ENCODE results near the gene TBCEL. TPM values are rescaled to one million over a fixed set of nuclear protein-coding genes. Genes with fewer than 3 reads are reported as not detected.

TBCEL gene
- total RNA-seq, 2 experiments from 2014 or later, result 7.7 to 8.2 TPM

- POLR2A ChIA-PET, result no interaction called here
- Mint-ChIP-seq H3K9me3 (ENCODE audit: low read depth) (peaks cover 3% of the 10 kb centered on the region), H3K36me3 (ENCODE audit: low read depth) (peaks cover 33% of the 10 kb centered on the region), H3K4me3 (no peak overlapping the region), H3K27ac (no peak overlapping the region), H3K4me1 (no peaks in the 10 kb centered on the region), H3K27me3 (no peaks in the 10 kb centered on the region)
- ATAC-seq (no peak), DNase-seq (no peak)
- CTCF ChIA-PET, result interaction anchor here (0.5 to 1.9 kb wide), 4 partner anchors 10 to 1729 kb away, joined by 3 to 8 read pairs (median 3); no protein-coding TSS in a partner anchor
- intact Hi-C loops (cut with DNase I, micrococcal nuclease), result no loop called here
These were observed 43.6 kb downstream of the TBCEL start for GRCh38 chr11:121067453-121067852.

DNA sequence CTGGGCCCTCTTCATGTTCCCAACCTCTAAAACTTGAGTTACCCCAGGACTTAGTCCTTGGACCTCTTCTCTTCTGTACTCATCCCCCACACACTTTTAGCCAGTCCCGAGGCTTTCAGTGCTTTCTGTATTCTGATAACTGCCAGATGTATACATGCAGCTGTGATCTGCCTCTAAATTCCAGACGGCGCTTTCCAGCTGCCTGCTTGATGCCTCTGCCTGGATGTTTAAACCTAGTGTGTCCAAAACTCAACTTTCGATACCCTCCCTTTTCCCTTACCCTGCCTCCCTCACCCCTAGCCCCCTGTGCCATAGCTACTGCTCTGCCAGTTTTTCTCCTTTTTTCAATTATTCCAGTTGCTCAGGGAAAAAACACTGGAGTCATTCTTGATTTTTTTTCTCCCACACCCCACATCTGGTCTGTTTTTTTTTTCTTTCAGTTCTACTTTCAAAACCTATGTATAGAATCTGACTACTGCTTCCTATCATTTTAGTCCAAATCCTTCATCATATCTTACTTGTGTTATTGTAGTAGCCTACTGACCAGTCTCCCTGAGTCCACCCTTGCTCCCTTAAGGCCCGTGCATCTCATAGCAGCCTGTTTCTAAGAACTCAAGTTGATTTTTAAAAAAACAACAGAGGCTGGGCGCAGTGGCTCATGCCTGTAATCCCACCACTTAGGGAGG lies 44.2 kb downstream of the TBCEL start:
- no peak overlapping the region for H3K4me3 Mint-ChIP-seq
- POLR2A ChIA-PET, result no interaction called here
- DNase-seq (no peak), ATAC-seq (no peak)
- no peaks in the 10 kb centered on the region for H3K27me3 Mint-ChIP-seq
- H3K27ac Mint-ChIP-seq, result no peak overlapping the region
- peaks cover 3% of the 10 kb centered on the region for H3K9me3 Mint-ChIP-seq (ENCODE audit: low read depth)
- CTCF ChIA-PET, result interaction anchor here (1.9 kb wide), 1 partner anchor 11 kb away, joined by 8 read pairs; no protein-coding TSS in a partner anchor
- H3K4me1 Mint-ChIP-seq, result no peaks in the 10 kb centered on the region
- intact Hi-C loops (cut with DNase I, micrococcal nuclease), result no loop called here
- peaks cover 33% of the 10 kb centered on the region for H3K36me3 Mint-ChIP-seq (ENCODE audit: low read depth)

GRCh38 chr11:121068787-121069186 lies 44.9 kb downstream of the TBCEL start:
- H3K4me3 Mint-ChIP-seq, result no peak overlapping the region
- H3K4me1 Mint-ChIP-seq, result no peaks in the 10 kb centered on the region
- H3K27me3 Mint-ChIP-seq, result no peaks in the 10 kb centered on the region
- DNase-seq (no peak), ATAC-seq (no peak)
- intact Hi-C loops (cut with DNase I, micrococcal nuclease), result no loop called here
- ChIA-PET POLR2A (no interaction called here), CTCF (no interaction called here)
- H3K9me3 Mint-ChIP-seq (ENCODE audit: low read depth), result peaks cover 3% of the 10 kb centered on the region
- H3K36me3 Mint-ChIP-seq (ENCODE audit: low read depth), result peaks cover 28% of the 10 kb centered on the region
- no peak overlapping the region for H3K27ac Mint-ChIP-seq

DNA sequence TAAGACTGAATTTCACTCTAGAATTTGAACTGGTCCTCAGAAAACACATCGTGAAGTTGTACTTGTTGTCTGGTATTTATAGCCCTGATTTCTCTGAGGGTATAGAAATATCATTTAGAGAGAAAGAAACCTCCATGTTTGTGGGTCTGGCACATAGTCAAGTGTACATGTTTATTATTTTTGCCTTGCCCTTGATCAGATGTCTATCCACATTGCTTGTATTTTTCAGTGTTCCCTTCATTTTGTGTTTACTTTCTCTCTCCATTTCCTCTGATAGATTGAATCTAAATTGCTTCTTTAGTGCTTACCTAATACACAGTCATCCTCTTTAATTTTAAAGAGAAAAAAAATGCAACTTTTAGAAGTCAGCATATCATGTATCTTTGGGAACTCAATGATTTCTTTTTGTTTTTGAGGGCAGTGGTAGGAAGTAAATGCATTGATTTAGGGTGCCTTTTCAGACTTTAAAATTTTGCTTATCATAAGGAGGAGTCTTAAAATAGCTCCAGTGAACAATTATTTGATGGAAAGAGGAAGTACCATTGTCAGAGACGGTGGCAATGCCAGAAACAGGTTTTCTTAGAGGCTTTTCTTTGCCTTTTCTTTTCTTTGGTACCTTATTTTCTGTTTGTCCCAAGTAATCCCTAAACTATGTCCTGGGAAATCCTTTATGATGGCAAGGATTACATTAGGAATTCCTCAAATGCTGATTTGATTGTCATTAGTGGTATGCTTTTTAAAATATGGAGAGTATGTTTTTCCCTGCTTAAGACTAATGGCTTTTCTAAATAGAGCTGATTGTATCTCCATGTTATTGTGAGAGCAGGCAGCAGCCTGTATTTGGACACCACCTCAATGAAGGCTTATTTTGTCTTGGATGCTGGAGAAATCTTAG lies 47.3 kb downstream of the TBCEL start:
- H3K4me1 Mint-ChIP-seq, result no peaks in the 10 kb centered on the region
- intact Hi-C loops (cut with DNase I, micrococcal nuclease), result no loop called here
- H3K4me3 Mint-ChIP-seq, result no peak overlapping the region
- no peaks in the 10 kb centered on the region for H3K27me3 Mint-ChIP-seq
- DNase-seq, result no peak
- peaks cover 3% of the 10 kb centered on the region for H3K9me3 Mint-ChIP-seq (ENCODE audit: low read depth)
- ATAC-seq, result no peak
- POLR2A ChIA-PET, result no interaction called here
- peaks cover 25% of the 10 kb centered on the region for H3K36me3 Mint-ChIP-seq (ENCODE audit: low read depth)
- CTCF ChIA-PET, result no interaction called here
- H3K27ac Mint-ChIP-seq, result no peak overlapping the region

- ATAC-seq (no peak), DNase-seq (no peak)
- intact Hi-C loops (cut with DNase I, micrococcal nuclease), result no loop called here
- peaks cover 25% of the 10 kb centered on the region for H3K36me3 Mint-ChIP-seq (ENCODE audit: low read depth)
- H3K27me3 Mint-ChIP-seq, result no peaks in the 10 kb centered on the region
- no peak overlapping the region for H3K27ac Mint-ChIP-seq
- H3K4me1 Mint-ChIP-seq, result no peaks in the 10 kb centered on the region
- H3K9me3 Mint-ChIP-seq (ENCODE audit: low read depth), result peaks cover 3% of the 10 kb centered on the region
- CTCF ChIA-PET, result no interaction called here
- POLR2A ChIA-PET, result no interaction called here
- no peak overlapping the region for H3K4me3 Mint-ChIP-seq
These were observed 48.0 kb downstream of the TBCEL start for GRCh38 chr11:121071846-121072450.

- intact Hi-C loops (cut with DNase I, micrococcal nuclease), result no loop called here
- no peak overlapping the region for H3K27ac Mint-ChIP-seq
- no peak overlapping the region for H3K4me3 Mint-ChIP-seq
- ATAC-seq, result no peak
- DNase-seq, result no peak
- H3K36me3 Mint-ChIP-seq (ENCODE audit: low read depth), result peaks cover 4% of the 10 kb centered on the region
- H3K4me1 Mint-ChIP-seq, result peaks cover 17% of the 10 kb centered on the region
- no peaks in the 10 kb centered on the region for H3K9me3 Mint-ChIP-seq (ENCODE audit: low read depth)
- H3K27me3 Mint-ChIP-seq, result no peaks in the 10 kb centered on the region
- POLR2A ChIA-PET, result no interaction called here
- CTCF ChIA-PET, result no interaction called here
These were observed 57.4 kb downstream of the TBCEL start for GRCh38 chr11:121081321-121081720.

DNA sequence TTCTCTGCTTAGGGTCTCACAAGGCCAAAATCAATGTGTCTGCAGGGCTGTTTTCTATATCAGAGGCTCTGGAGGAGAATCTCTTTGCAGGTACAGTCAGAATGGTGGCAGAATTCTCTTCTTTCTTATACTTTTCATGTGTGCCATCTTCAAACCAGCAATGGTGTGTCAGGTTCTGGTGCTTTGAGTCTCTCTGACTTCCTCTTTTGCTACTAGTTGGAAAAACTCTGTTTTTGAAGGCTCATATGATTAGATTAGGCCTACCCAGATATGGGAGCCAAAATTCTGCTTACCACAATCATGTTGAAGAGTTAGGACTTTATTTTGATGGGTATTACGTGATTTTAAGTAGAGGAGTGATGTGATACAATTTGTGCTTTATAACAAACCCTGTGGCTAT lies 58.3 kb downstream of the TBCEL start:
- Mint-ChIP-seq H3K27ac (no peak overlapping the region), H3K4me1 (peaks cover 17% of the 10 kb centered on the region), H3K27me3 (no peaks in the 10 kb centered on the region), H3K36me3 (ENCODE audit: low read depth) (peaks cover 7% of the 10 kb centered on the region), H3K4me3 (no peak overlapping the region), H3K9me3 (ENCODE audit: low read depth) (no peaks in the 10 kb centered on the region)
- intact Hi-C loops (cut with DNase I, micrococcal nuclease), result no loop called here
- CTCF ChIA-PET, result no interaction called here
- POLR2A ChIA-PET, result no interaction called here
- ATAC-seq, result no peak
- DNase-seq, result no peak

- no peak overlapping the region for H3K27ac Mint-ChIP-seq
- no peaks in the 10 kb centered on the region for H3K27me3 Mint-ChIP-seq
- H3K9me3 Mint-ChIP-seq (ENCODE audit: low read depth), result no peaks in the 10 kb centered on the region
- H3K4me1 Mint-ChIP-seq, result peaks cover 17% of the 10 kb centered on the region
- ChIA-PET POLR2A (no interaction called here), CTCF (no interaction called here)
- intact Hi-C loops (cut with DNase I, micrococcal nuclease), result no loop called here
- H3K4me3 Mint-ChIP-seq, result no peak overlapping the region
- ATAC-seq (no peak), DNase-seq (peak; percentile 7)
- H3K36me3 Mint-ChIP-seq (ENCODE audit: low read depth), result peaks cover 10% of the 10 kb centered on the region
These were observed 58.8 kb downstream of the TBCEL start for GRCh38 chr11:121082670-121083069.

- Mint-ChIP-seq H3K4me1 (no peaks in the 10 kb centered on the region), H3K9me3 (ENCODE audit: low read depth) (no peaks in the 10 kb centered on the region), H3K4me3 (no peak overlapping the region), H3K27ac (no peak overlapping the region), H3K27me3 (no peaks in the 10 kb centered on the region), H3K36me3 (ENCODE audit: low read depth) (peaks cover 11% of the 10 kb centered on the region)
- intact Hi-C loops (cut with DNase I, micrococcal nuclease), result no loop called here
- CTCF ChIA-PET, result interaction anchor here (0.6 kb wide), 1 partner anchor 1084 kb away, joined by 3 read pairs; no protein-coding TSS in a partner anchor
- POLR2A ChIA-PET, result no interaction called here
- ATAC-seq (no peak), DNase-seq (no peak)
These were observed 63.0 kb downstream of the TBCEL start for GRCh38 chr11:121086866-121087265.

- POLR2A ChIA-PET, result no interaction called here
- no peaks in the 10 kb centered on the region for H3K27me3 Mint-ChIP-seq
- no peaks in the 10 kb centered on the region for H3K4me1 Mint-ChIP-seq
- DNase-seq (no peak), ATAC-seq (no peak)
- no peaks in the 10 kb centered on the region for H3K9me3 Mint-ChIP-seq (ENCODE audit: low read depth)
- H3K4me3 Mint-ChIP-seq, result no peak overlapping the region
- no peak overlapping the region for H3K27ac Mint-ChIP-seq
- intact Hi-C loops (cut with DNase I, micrococcal nuclease), result no loop called here
- peaks cover 11% of the 10 kb centered on the region for H3K36me3 Mint-ChIP-seq (ENCODE audit: low read depth)
- CTCF ChIA-PET, result no interaction called here
These were observed 65.7 kb downstream of the TBCEL start for GRCh38 chr11:121089566-121089965.

DNA sequence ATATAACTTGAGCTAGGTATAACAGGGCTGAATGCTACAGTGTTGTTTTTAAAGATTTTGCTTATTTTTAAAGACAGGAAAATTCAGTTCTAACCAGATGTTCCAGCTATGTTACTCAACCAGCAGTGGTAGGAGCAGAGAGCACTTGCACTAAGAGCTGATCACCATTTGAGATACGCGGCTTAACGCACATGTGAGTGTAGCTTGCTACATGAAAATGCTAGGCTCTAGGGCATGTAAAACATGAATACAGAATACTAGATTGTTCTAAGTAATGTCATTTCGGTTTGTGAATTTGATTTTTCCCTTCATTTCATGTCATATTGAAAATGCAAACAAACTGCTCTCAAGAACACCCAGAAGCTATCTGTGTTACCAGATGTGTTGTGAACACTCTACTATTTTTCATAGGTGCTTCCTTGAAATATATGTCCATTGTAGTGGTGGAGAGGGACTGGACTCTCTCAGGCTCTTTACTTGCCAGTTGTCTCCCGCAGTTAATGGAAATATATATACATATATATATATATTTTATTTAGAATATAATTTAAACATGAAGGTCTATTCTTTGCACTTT lies 66.3 kb downstream of the TBCEL start:
- H3K27ac Mint-ChIP-seq, result no peak overlapping the region

More for the DNA sequence above, 66.3 kb downstream of the TBCEL start:
- Mint-ChIP-seq H3K27me3 (no peaks in the 10 kb centered on the region), H3K9me3 (ENCODE audit: low read depth) (no peaks in the 10 kb centered on the region), H3K4me1 (no peaks in the 10 kb centered on the region), H3K4me3 (no peak overlapping the region), H3K36me3 (ENCODE audit: low read depth) (peaks cover 11% of the 10 kb centered on the region)
- intact Hi-C loops (cut with DNase I, micrococcal nuclease), result no loop called here
- ChIA-PET CTCF (no interaction called here), POLR2A (no interaction called here)
- no peak for DNase-seq
- no peak for ATAC-seq

Data from activated CD4-positive, alpha-beta T cell treated with anti-CD3 and anti-CD28 coated beads for 36 hours (primary cell).